Endodermal cell (in vitro differentiated cells): ENCODE data around the gene ZNF407. TPM values are rescaled to one million over a fixed set of nuclear protein-coding genes. Genes with fewer than 3 reads are reported as not detected.

Source experiments
- DNase-seq: peaks from one replicate; pipeline ENCODE4 v3.0.0-alpha.2; 2017
- H3K27ac ChIP-seq: 2 replicates; pipeline ENCODE4 v1.5.1; 2013; ENCODE audit warnings: mild to moderate bottlenecking, low read depth, low read length, moderate library complexity
- H3K27me3 ChIP-seq: 2 replicates; pipeline ENCODE4 v1.6.1; 2013; ENCODE audit warnings: mild to moderate bottlenecking, low read length, moderate library complexity; ENCODE audit not compliant: insufficient read depth, control insufficient read depth, poor library complexity, severe bottlenecking
- H3K36me3 ChIP-seq: 2 replicates; pipeline ENCODE4 v1.7.0; 2013; ENCODE audit warnings: mild to moderate bottlenecking, low read length, moderate library complexity; ENCODE audit not compliant: control insufficient read depth, insufficient read depth
- H3K4me1 ChIP-seq: one replicate; pipeline ENCODE4 v1.7.0; 2013; ENCODE audit warnings: low read length; ENCODE audit not compliant: control insufficient read depth, insufficient read depth
- H3K4me3 ChIP-seq: 2 replicates; pipeline ENCODE4 v1.5.1; 2013; ENCODE audit warnings: mild to moderate bottlenecking, low read length, moderate library complexity
- H3K9ac ChIP-seq: 2 replicates; pipeline ENCODE4 v1.6.1; 2013; ENCODE audit warnings: mild to moderate bottlenecking, low read length, moderate library complexity; ENCODE audit not compliant: poor library complexity, severe bottlenecking; ENCODE audit errors: extremely low read depth
- H3K9me3 ChIP-seq: 2 replicates; pipeline ENCODE4 v1.6.1; 2013; ENCODE audit warnings: mild to moderate bottlenecking, low read length, moderate library complexity; ENCODE audit not compliant: control insufficient read depth
- H3K27ac Mint-ChIP-seq: 2 replicates; pipeline ENCODE4 v1.8.0; 2020; ENCODE audit warnings: mixed read lengths
- H3K27me3 Mint-ChIP-seq: 2 replicates; pipeline ENCODE4 v1.8.0; 2021; ENCODE audit warnings: mild to moderate bottlenecking, mixed read lengths; ENCODE audit not compliant: insufficient read depth
- H3K36me3 Mint-ChIP-seq: 2 replicates; pipeline ENCODE4 v1.8.0; 2020; ENCODE audit warnings: low read depth, mixed read lengths
- H3K4me1 Mint-ChIP-seq: 2 replicates; pipeline ENCODE4 v1.8.0; 2020; ENCODE audit warnings: mixed read lengths
- H3K4me3 Mint-ChIP-seq: 2 replicates; pipeline ENCODE4 v1.8.0; 2020; ENCODE audit warnings: mild to moderate bottlenecking, moderate library complexity, mixed read lengths
- H3K9me3 Mint-ChIP-seq: 2 replicates; pipeline ENCODE4 v1.8.0; 2020; ENCODE audit warnings: mild to moderate bottlenecking, mixed read lengths
- CTCF ChIP-seq: fragments of 200-600 bp; sonication (generic); conservative IDR thresholded peaks from 2 replicates; pipeline ENCODE4 v1.5.0; 2021; ENCODE audit warnings: antibody characterized with exemption, mild to moderate bottlenecking
- WGBS, 2 experiments: methylation state at CpG; one replicate each; pipeline versions ENCODE4 v1.1.5 to v1.1.7; 2013; ENCODE audit warnings: missing lambda C conversion rate in 2 of 2, mixed read lengths in 1 of 2; ENCODE audit not compliant: insufficient coverage in 1 of 2, insufficient read length in 1 of 2; 5-methylcytosine and 5-hydroxymethylcytosine counted together
- total RNA-seq, 2 donors: library from RNA; stranded (reverse); fragmentation: NEBNext Ultra II Directional in 1 of 2; extraction: Animal tissue kit (Norgen Biotek cat#: 25700) in 1 of 2; gene quantifications; 2 replicates in 1 of 2; 3 replicates in 1 of 2; pipeline ENCODE4 v1.2.1, GENCODE V29; 2021

Gene ZNF407
- total RNA-seq, 2 donors from 2014 or later = 7.6 to 13.1 TPM

- no peak for TF ChIP-seq CTCF
- Histone ChIP-seq H3K9me3 (no peaks in the 10 kb centered on the region), H3K4me1 (no peaks in the 10 kb centered on the region), H3K4me3 (no peak overlapping the region), H3K27me3 (no peaks in the 10 kb centered on the region), H3K36me3 (no peaks in the 10 kb centered on the region), H3K9ac (no peak overlapping the region), H3K27ac (no peak overlapping the region)
- H3K27ac Mint-ChIP-seq = no peak overlapping the region
- H3K27me3 Mint-ChIP-seq = no peaks in the 10 kb centered on the region
- WGBS, 2 experiments = 82 to 97% methylated on average over 1 of the region's 1 CpG
- H3K9me3 Mint-ChIP-seq = no peaks in the 10 kb centered on the region
- H3K36me3 Mint-ChIP-seq = no peaks in the 10 kb centered on the region
- DNase-seq = no peak
- H3K4me1 Mint-ChIP-seq = peaks cover 4% of the 10 kb centered on the region
- no peak overlapping the region for H3K4me3 Mint-ChIP-seq
These were observed 374.7 kb downstream of the ZNF407 start for GRCh38 chr18:74972354-74972753.

- Histone ChIP-seq H3K27me3 (no peaks in the 10 kb centered on the region), H3K36me3 (no peaks in the 10 kb centered on the region), H3K9me3 (no peaks in the 10 kb centered on the region), H3K27ac (no peak overlapping the region), H3K9ac (no peak overlapping the region), H3K4me1 (no peaks in the 10 kb centered on the region), H3K4me3 (no peak overlapping the region)
- Mint-ChIP-seq H3K27me3 (no peaks in the 10 kb centered on the region), H3K9me3 (no peaks in the 10 kb centered on the region), H3K36me3 (no peaks in the 10 kb centered on the region), H3K27ac (no peak overlapping the region), H3K4me3 (no peak overlapping the region), H3K4me1 (peaks cover 4% of the 10 kb centered on the region)
- TF ChIP-seq CTCF = no peak
- WGBS, 2 experiments = 94 to 98% methylated on average over 5 of the region's 5 CpGs
- DNase-seq = no peak
These were observed 377.3 kb downstream of the ZNF407 start for GRCh38 chr18:74975001-74975400.

GRCh38 chr18:74976331-74976909 is 378.8 kb downstream of the ZNF407 start:
- DNase-seq = no peak
- TF ChIP-seq CTCF = no peak
- no peaks in the 10 kb centered on the region for H3K36me3 Mint-ChIP-seq
- Histone ChIP-seq H3K27me3 (no peaks in the 10 kb centered on the region), H3K9me3 (no peaks in the 10 kb centered on the region), H3K9ac (no peak overlapping the region), H3K27ac (no peak overlapping the region), H3K4me1 (no peaks in the 10 kb centered on the region), H3K36me3 (no peaks in the 10 kb centered on the region), H3K4me3 (no peak overlapping the region)
- H3K4me3 Mint-ChIP-seq = no peak overlapping the region
- no peaks in the 10 kb centered on the region for H3K9me3 Mint-ChIP-seq
- H3K27me3 Mint-ChIP-seq = no peaks in the 10 kb centered on the region
- WGBS, 2 experiments = 93 to 94% methylated on average over 8 to 11 of the region's 11 CpGs
- no peak overlapping the region for H3K27ac Mint-ChIP-seq
- peaks cover 4% of the 10 kb centered on the region for H3K4me1 Mint-ChIP-seq
